Sigmoid colon (tissue), 7 donors: ENCODE results near the gene UBE2Q1. TPM values are rescaled to one million over a fixed set of nuclear protein-coding genes. Genes with fewer than 3 reads are reported as not detected.
A peak's percentile ranks its signal among the peaks of the same experiment; 100 is the strongest.

ENCODE experiments used
- DNase-seq: peaks from one replicate; pipeline ENCODE4 v3.0.0-alpha.2; 2019
- H3K27ac ChIP-seq, 4 donors: fragments of 200-600 bp; sonication (generic); one replicate each; pipeline ENCODE4 v1.5.1; 2016 to 2019; ENCODE audit warnings: mild to moderate bottlenecking in 1 of 4
- H3K27me3 ChIP-seq, 3 donors: fragments of 200-600 bp; sonication (generic); one replicate each; pipeline ENCODE4 v1.5.1; 2019; ENCODE audit warnings: mild to moderate bottlenecking in 1 of 3
- H3K36me3 ChIP-seq, 4 donors: fragments of 200-600 bp; sonication (generic); one replicate each; pipeline ENCODE4 v1.5.1; 2016 to 2019
- H3K4me1 ChIP-seq, 4 donors: fragments of 200-600 bp; sonication (generic); one replicate each; pipeline ENCODE4 v1.5.1; 2017 to 2019
- H3K4me3 ChIP-seq, 4 donors: fragments of 200-600 bp; sonication (generic); one replicate each; pipeline ENCODE4 v1.5.1; 2017 to 2019; ENCODE audit warnings: mild to moderate bottlenecking in 2 of 4, moderate library complexity in 1 of 4
- H3K9me3 ChIP-seq, 4 donors: fragments of 200-600 bp in 3 of 4; sonication (generic) in 3 of 4; one replicate each; pipeline versions ENCODE4 v1.5.1 to v1.6.1; 2013 to 2019
- CTCF ChIP-seq, 4 experiments: fragments of 450-650 bp in 3 of 4; fragments of 200-600 bp in 1 of 4; IDR thresholded peaks; one replicate each; pipeline ENCODE4 v1.5.1; 2016 to 2019; ENCODE audit warnings: antibody characterized with exemption in 4 of 4, mild to moderate bottlenecking in 3 of 4, moderate library complexity in 2 of 4
- EP300 ChIP-seq, 4 donors: sonication (generic); formaldehyde crosslinking; IDR thresholded peaks; one replicate each; pipeline ENCODE4 v1.6.1; 2017; ENCODE audit warnings: antibody characterized with exemption in 4 of 4
- POLR2A ChIP-seq, 2 donors: fragments of 450-650 bp; IDR thresholded peaks; one replicate each; pipeline ENCODE4 v1.6.1; 2016; ENCODE audit warnings: antibody characterized with exemption in 2 of 2, mild to moderate bottlenecking in 2 of 2, moderate library complexity in 2 of 2
- POLR2AphosphoS5 ChIP-seq, 4 donors: sonication (generic); formaldehyde crosslinking; IDR thresholded peaks; one replicate each; pipeline ENCODE4 v1.6.1; 2017; ENCODE audit warnings: antibody characterized with exemption in 4 of 4
- WGBS, 2 donors: extraction: QIAGEN DNeasy Blood & Tissue Kit; methylation state at CpG; one replicate each; pipeline ENCODE4 v1.1.7; 2013; 5-methylcytosine and 5-hydroxymethylcytosine counted together
- intact Hi-C: fragments of 100-400 bp; cut with DNase I; formaldehyde crosslinking; loops from one replicate; pipeline ENCODE4 v1.15.1; 2023
- polyA plus RNA-seq, 3 donors: library from polyadenylated mRNA; stranded (reverse); fragments of 200-250 nt; gene quantifications; one replicate each; pipeline ENCODE4 v1.2.3, GENCODE V29; 2013
- total RNA-seq, 4 donors: library from RNA; depleted of rRNA; stranded (reverse); fragments of >200 nt; gene quantifications; one replicate each; pipeline ENCODE4 v1.1.0, GENCODE V29; 2016
- donor health status: healthy with polysubstance abuse.
- donor health status: Bipolar disorder and iron deficiency.
- donor health status: healthy.

UBE2Q1 gene
- total and polyA plus RNA-seq, 7 donors = 15.1 to 40.7 (median 18.9) TPM

- TF ChIP-seq CTCF (IDR thresholded peaks at IDR 0.05) = no peak
- TF ChIP-seq EP300 (IDR thresholded peaks at IDR 0.05) = no peak
- WGBS, 2 donors = 95 to 96% methylated on average over 6 of the region's 6 CpGs
- intact Hi-C loops = no loop called here
- no peak for DNase-seq
- no peak overlapping the region for H3K4me3 ChIP-seq
- no peak overlapping the region for H3K27ac ChIP-seq
- H3K27me3 ChIP-seq = no peaks in the 10 kb centered on the region
- H3K9me3 ChIP-seq = no peaks in the 10 kb centered on the region
- peaks cover 0 to 17% (median 10%) of the 10 kb centered on the region in 4 donors for H3K4me1 ChIP-seq
- H3K36me3 ChIP-seq = peaks cover 65 to 100% (median 88%) of the 10 kb centered on the region in 4 donors
Observed at GRCh38 chr1:154586641-154587040, 28.2 kb upstream of the UBE2Q1 start.

DNA sequence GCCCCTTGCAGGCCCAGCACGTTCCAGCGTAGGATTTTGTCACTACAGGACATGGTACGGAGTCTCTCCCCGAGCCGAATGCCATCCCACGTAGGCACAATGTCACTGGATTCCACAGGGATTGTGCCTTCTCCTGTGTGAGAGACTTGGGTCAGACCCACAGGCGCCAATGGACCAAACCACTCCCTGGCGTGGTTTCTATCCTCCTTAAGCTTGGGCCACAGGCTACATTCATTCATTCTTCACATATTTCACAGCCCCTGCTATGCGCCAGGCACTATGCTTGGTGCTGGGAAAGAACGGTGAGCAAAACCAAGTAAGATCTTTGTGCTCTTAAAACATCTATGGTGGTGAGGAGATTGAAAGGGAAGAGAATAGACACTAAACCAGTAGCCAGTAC is 27.8 kb upstream of the UBE2Q1 start:
- intact Hi-C loops = no loop called here
- H3K36me3 ChIP-seq = peaks cover 65 to 100% (median 85%) of the 10 kb centered on the region in 4 donors
- no peak overlapping the region for H3K4me3 ChIP-seq
- DNase-seq = no peak
- H3K9me3 ChIP-seq = no peaks in the 10 kb centered on the region
- TF ChIP-seq POLR2A (IDR thresholded peaks at IDR 0.05) = no peak
- TF ChIP-seq EP300 (IDR thresholded peaks at IDR 0.05) = no peak
- TF ChIP-seq POLR2AphosphoS5 (IDR thresholded peaks at IDR 0.05) = no peak
- TF ChIP-seq CTCF (IDR thresholded peaks at IDR 0.05) = no peak
- no peaks in the 10 kb centered on the region for H3K27me3 ChIP-seq
- peaks cover 0 to 17% (median 10%) of the 10 kb centered on the region in 4 donors for H3K4me1 ChIP-seq
- WGBS, 2 donors = 91 to 94% methylated on average over 10 of the region's 10 CpGs
- no peak overlapping the region for H3K27ac ChIP-seq

DNA sequence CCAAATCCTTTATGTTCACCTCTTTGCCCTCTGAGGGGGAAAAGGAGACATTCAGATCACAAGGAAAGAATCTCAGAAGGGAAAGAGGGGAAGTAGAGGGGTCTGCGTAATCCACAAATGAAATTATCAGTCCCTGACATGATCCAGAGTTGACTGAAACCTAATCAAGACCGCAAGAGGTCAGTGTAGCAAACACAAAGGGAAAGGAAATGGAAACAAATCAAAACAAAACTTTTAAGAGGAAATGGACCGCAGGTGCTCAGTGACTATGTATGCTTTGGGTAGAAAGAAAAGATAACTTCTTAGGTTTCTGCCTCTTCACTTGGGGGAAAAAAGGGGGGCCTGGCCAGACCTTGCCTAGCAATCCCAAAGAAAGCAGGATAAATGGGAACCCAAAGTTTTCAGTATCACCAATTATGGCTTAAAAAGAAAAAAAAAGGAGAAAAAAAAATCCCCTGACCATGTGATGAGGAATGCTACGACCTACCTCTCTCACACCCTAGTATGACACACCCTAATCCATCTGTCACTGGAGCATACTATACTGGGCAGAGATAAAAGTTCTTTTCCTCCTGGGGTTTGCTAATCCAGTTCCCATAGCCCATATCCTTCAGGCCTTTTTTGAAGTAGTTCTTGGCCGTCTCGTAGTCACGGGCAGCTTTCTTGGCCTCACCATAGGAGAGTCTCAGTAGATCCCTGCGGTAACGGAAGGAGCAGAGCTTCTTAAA is 26.0 kb upstream of the UBE2Q1 start:
- Histone ChIP-seq H3K4me3 (no peak overlapping the region), H3K36me3 (peaks cover 53 to 100% (median 82%) of the 10 kb centered on the region in 4 donors), H3K4me1 (peaks cover 0 to 17% (median 10%) of the 10 kb centered on the region in 4 donors), H3K27me3 (no peaks in the 10 kb centered on the region), H3K9me3 (no peaks in the 10 kb centered on the region), H3K27ac (peak overlapping the region in 3 of 4 donors; percentile 1 to 47 (median 30))
- intact Hi-C loops = no loop called here
- WGBS, 2 donors = 83% methylated on average over 9 of the region's 9 CpGs
- DNase-seq = no peak
- TF ChIP-seq CTCF (IDR thresholded peaks at IDR 0.05) (no peak), EP300 (IDR thresholded peaks at IDR 0.05) (no peak), POLR2A (IDR thresholded peaks at IDR 0.05) (no peak), POLR2AphosphoS5 (IDR thresholded peaks at IDR 0.05) (no peak)

DNA sequence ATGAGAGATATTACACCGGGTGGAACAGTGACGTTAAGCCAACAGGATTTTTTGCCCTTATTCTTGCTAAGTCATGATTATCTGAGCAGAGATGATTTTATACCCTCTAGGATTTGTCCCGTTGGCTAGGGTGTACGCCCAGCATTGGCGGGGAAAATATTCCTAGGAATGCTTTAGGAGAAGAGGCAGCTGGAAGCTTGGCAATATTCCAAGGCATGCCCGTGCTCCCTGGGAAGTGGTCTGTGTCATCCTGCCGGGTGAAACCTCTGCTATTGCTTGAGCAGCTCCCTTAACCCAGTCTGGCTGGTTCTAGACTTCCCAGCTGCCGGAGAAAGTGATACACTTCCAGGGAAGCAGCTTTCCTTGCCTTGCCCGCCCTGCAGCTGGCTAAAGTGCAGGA is 25.3 kb upstream of the UBE2Q1 start:
- whole genome bisulfite sequencing, 2 donors = 66 to 76% methylated on average over 9 of the region's 9 CpGs
- Histone ChIP-seq H3K27me3 (no peaks in the 10 kb centered on the region), H3K27ac (peak overlapping the region in 3 of 4 donors; percentile 1 to 47 (median 30)), H3K36me3 (peaks cover 46 to 100% (median 75%) of the 10 kb centered on the region in 4 donors), H3K4me3 (no peak overlapping the region), H3K4me1 (peaks cover 0 to 17% (median 10%) of the 10 kb centered on the region in 4 donors), H3K9me3 (no peaks in the 10 kb centered on the region)
- TF ChIP-seq POLR2AphosphoS5 (IDR thresholded peaks at IDR 0.05) (no peak), EP300 (IDR thresholded peaks at IDR 0.05) (no peak), POLR2A (IDR thresholded peaks at IDR 0.05) (no peak), CTCF (IDR thresholded peaks at IDR 0.05) (no peak)
- no peak for DNase-seq
- intact Hi-C loops = no loop called here
